GM15510 (cell line): ENCODE measurements around the gene PRR27.

Experiments used
- POLR2A ChIP-seq: IDR thresholded peaks from 3 replicates; pipeline ENCODE4 v1.6.1; 2011; ENCODE audit warnings: borderline replicate concordance; ENCODE audit not compliant: insufficient read length; ENCODE audit errors: extremely low read depth

The PRR27 gene

GRCh38 chr4:70190579-70190978 lies 36.5 kb downstream of the PRR27 start:
- TF ChIP-seq POLR2A: no peak

- no peak for TF ChIP-seq POLR2A
Measured at GRCh38 chr4:70191647-70192046, 37.6 kb downstream of the PRR27 start.

GRCh38 chr4:70192895-70193294 lies 38.9 kb downstream of the PRR27 start:
- no peak for TF ChIP-seq POLR2A

GRCh38 chr4:70195425-70195824 lies 41.4 kb downstream of the PRR27 start, which contains the start of gene ODAM:
Gene ODAM (plus strand): TSS chr4:70195725. CDS start chr4:70196544, 819 bp downstream.
- no peak for TF ChIP-seq POLR2A

GRCh38 chr4:70196857-70197256 lies 42.8 kb downstream of the PRR27 start:
- TF ChIP-seq POLR2A: no peak

GRCh38 chr4:70197842-70198241 lies 43.8 kb downstream of the PRR27 start:
- no peak for TF ChIP-seq POLR2A

- TF ChIP-seq POLR2A: no peak
Measured at GRCh38 chr4:70203601-70204000, 49.6 kb downstream of the PRR27 start.
